CD4-positive, alpha-beta T cell treated with Interleukin-4 for 1 hour (primary cell): ENCODE measurements around the gene GFY.

ENCODE experiments used
- DNase-seq, 2 donors: peaks; one replicate each; pipeline ENCODE4 v3.0.0-alpha.2; 2020 to 2022

The GFY gene

GRCh38 chr19:49428547-49429451 lies 3.6 kb downstream of the GFY start:
- no peak for DNase-seq

DNA sequence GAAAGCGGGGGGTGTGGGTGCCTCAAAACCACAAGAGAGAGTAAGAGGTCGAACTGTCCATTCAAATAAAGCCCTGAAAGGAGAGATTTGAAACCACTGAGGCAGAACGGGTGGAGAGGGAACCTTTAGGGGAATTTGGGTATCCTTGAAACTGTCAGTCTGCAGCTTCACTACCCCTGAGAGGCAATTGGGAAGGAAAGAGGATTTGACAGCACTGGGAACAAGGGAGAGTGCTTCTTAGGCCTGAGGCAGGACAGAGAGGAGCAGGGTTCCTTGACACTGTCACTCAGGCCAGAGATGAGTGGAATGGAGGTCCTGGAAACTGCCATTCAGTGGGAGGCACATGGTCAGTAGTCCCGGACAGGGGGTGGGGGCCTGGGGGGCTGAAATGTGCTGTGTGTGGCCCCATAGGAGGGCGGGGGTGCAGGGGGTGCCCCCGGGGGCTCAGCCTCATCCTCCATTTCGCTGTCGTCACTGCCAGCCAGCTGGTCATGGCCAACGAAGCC lies 5.0 kb downstream of the GFY start:
- no peak for DNase-seq

DNA sequence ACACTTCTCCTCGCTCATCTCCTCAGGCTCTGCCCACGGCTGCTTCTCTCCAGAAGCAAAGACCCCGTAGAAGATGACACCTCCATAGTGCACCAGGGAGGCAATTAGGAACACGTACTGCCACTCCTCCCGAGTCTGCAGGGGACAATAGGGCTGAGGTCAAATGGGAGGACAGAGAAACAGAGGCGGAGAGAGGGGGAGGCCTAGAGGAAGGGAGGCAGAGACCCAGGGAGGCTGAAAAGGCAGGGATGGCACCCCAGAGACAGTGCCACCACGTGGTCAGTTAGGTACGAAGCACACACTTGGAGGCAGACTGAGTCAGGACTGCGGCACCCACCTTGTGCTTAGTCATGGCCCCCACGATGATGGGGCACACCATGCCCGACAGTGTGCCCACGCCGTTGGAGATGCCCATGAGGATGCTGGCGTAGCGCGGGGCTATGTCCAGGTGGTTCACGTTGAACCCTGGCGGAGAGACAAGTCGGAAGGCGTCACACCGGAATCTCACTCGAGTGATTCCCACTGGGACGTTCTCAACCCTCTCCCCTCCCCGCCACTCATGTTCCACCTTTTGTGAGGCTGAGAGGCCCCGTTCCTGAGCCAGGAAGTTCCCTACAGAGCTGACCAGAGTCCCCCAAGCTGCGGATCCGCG lies 5.6 kb downstream of the GFY start:
- DNase-seq = peak in 1 of 2 donors; percentile 24

DNA sequence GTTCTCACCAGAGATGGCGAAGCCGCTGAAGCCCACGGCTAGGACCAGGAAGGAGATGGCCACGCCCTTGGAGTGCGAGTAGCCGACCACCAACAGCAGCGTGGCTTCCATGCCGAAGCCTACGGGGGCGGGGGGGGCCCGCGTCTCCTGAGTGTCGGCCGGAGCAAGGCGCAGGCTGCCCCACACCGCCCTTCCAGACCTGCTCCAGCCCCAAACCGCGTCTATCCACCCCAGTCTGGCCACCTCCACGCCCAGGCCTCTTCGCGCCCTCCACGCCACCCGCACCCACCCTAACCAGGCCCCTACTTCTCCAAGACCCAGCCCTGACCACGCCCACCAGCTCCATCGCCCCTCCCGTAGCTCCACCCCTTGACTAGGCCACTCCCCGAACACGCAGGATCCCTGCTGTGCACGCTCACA lies 6.2 kb downstream of the GFY start:
- DNase-seq = no peak

DNA sequence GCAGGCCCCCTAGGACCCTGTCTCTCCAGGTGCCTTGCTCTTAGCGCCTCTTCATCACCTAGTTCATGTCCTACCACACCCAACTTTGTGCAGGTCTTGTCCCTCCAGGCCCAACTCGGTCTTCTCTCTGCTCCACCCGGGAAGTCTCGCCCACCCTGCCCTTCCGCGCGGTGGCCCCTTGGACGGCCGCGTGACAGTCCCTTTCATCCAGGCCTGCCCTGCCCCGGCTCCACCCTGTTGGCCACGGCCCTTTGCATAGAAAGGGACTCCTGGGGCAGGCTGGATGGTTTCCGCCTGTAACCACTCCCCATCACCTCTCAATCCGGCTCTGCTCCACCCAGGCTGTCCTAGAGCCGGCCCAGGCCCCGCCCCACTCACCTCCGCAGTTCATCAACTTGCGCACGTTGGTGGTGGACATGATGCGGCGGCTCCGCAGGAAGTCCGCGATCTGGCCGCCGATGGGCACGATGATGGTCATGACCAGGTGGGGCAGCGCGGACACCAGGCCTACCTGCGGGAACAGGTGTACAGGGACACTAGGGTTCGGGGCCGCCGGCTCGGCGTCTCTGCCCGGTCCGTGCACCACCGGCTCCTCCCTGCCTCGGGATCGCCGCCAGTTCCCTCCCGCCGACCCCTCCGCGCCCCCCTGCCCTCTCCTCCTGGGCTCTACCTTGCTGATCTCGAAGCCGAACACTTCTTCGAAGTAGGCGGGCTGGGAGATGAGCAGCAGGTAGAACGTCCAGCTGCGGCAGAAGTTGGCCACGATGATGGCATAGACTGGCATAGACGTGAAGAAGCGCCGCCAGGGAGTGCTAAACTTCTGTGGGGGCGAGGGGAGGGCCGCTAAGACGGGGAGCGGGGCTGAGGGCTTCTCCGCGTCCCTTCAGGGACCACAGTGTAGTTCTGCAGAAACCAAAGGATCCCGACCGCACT lies 7.2 kb downstream of the GFY start:
- DNase-seq = peak; percentile 26 to 50

GRCh38 chr19:49433240-49433901 lies 8.2 kb downstream of the GFY start:
- no peak for DNase-seq

DNA sequence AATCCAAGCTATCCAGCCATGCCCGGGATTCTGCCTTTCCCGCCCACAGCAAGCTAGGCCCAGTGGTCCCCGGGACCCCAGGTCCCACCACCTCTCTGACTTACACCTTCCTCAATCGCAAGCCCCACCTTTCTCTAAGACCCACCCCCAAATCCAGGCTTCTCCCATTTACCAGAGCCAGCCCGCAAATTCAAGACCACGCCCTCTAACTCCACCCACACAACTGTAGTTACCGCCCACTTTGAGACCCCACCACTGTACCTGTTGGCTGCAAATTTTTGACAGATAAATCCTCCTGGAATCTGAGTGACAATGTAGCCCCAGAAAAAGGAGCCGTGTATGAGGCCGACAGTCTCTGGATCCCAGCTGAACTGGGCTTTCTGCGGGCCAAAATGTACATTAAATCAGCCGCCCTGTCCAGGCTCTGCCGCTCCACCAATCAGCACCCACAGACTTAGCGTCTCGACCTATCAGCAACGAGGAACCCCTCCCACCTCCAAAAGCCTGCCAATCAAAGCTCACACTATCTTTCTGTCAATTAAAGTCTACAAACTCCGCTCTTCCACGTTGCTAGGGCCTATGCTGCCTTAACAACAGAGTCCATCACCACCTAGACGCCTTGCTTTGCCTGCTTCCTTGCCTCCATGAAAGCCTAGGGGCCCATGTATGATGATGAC lies 9.9 kb downstream of the GFY start:
- no peak for DNase-seq

DNA sequence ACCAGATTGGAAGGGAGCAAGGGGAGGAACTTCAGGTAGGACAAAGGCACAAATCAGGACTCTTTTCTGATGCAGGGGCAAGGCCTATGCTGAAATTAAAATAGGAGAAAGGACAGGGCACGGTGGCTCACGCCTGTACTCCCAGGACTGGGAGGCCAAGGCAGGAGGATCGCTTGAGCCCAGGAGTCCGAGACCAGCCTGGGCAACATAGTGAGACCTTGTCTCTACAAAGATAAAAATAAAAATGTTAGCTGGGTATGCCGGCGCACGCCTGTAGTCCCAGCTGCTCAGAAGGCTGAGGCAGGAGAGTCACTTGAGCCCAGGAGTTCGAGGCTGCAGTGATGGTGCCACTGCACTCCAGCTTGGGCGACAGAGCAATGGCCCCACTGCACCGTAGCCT lies 10.5 kb downstream of the GFY start:
- no peak for DNase-seq

DNA sequence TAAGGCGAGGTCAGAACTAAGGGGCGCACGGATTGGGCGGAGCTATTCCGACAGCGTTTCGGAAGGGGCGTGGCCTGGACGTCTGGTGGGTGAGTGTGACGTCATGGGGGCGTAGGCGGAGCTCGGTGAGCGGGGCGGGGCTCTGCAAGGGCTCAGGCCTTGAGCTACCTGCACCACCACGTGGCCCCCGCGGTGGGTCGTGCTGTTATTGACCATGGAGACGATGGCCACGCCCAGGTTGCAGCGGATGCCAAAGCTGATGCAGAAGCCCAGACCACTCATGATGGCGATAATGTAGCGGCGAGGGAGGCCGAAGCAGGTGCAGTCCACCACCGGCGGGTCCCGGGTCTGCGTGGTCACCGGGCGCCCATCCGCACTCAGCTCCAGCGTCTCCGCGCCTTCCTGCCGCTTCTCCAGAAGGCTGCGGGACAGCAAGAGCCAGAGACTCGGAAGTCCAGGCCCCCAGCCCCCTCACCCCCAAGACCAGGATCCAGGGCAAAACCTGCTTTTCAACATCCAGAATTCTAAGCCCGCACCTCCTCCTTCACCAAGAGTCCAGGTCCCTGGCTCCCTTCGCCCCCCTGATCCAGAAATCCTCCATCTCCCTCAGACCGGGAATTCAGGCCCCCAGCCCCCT lies 11.3 kb downstream of the GFY start:
- peak; percentile 59 to 68 for DNase-seq

- DNase-seq = no peak
These were observed 12.0 kb downstream of the GFY start for GRCh38 chr19:49437231-49437630.

DNA sequence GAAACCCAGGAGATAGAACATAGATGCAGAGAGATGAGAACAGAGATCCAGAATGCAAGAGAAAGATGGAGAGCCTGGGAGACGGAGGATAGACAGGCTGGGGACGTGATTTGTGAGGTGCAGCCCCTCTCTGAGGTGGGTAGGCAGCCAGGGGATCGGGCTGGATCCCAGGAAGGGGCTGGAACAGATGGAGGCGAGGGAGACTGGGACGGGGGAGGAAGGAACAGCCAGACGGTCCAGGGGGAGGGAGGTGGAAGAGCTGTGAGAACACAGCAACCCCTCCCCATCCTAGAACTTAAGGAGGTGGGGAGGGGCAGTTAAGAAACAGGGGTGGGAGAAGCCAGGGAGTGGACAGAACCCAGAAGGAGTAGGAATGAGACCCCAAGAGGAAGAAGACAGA lies 13.1 kb downstream of the GFY start:
- DNase-seq = no peak

GRCh38 chr19:49439836-49440235 lies 14.6 kb downstream of the GFY start:
- DNase-seq = no peak

GRCh38 chr19:49440439-49441209 lies 15.4 kb downstream of the GFY start:
- DNase-seq = no peak

GRCh38 chr19:49441210-49441959 lies 16.2 kb downstream of the GFY start, which contains the start of gene SLC17A7:
Gene SLC17A7, minus strand, starts transcription at chr19:49441527. Its CDS starts 148 bp downstream, at chr19:49441379.
- peak; percentile 49 to 56 for DNase-seq

- DNase-seq = no peak
These were observed 16.8 kb downstream of the GFY start for GRCh38 chr19:49441960-49442350.

- DNase-seq = no peak
These were observed 17.2 kb downstream of the GFY start for GRCh38 chr19:49442354-49442753.

- peak; percentile 49 to 62 for DNase-seq
These were observed 17.7 kb downstream of the GFY start for GRCh38 chr19:49442771-49443365.

DNA sequence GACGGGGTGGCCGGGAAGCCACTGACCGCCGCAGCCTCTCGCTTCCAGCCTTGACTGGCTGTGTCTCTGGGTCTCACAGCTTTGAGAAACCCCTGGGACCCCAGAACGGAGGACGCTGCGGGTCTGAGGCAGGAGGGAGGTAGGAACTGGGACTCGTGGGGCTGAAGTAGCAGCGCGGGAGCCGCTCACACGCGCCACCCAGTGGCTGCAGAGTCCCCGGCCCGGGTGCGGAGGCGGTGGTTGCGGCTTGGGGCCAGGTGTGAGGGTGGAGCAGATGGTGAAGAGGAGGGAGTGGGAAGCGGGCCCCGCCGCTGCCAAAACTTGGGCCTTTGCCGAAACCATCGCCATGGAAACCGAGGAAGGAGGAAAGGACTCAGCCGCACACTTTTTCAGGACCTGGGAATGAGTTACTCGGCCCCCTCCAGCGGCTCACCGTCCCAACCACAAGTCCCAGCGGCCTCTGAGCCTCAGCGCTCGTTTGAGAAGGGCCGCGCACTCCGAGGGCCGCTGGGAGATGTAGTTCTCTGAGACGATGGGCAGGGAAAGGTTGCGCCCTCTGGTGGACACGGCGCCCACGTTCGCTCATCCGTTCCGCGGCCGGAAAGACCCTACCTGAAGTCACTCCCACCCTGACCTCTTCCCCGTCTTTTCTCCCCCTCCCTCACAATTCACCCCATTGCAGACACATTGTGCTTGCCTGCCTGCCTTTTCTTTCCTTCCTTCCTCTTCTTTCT lies 18.3 kb downstream of the GFY start:
- DNase-seq = peak; percentile 93
